K562 (cell line): ENCODE measurements around the gene FGF14. TPM values are rescaled to one million over a fixed set of nuclear protein-coding genes. Genes with fewer than 3 reads are reported as not detected.

ENCODE experiments used
- ATAC-seq: fragments of 200-7000 bp; cut with Tn5 transposase; 3 replicates; pipeline ENCODE4 v1.9.1; 2020; ENCODE audit warnings: moderate library complexity
- BruUV-seq: library from RNA; stranded (reverse); fragments of 400-500 nt; replicated peaks from 2 replicates; lab custom pipeline; 2021; lab: Mats Ljungman, UMichigan
- CTCF ChIA-PET: fragments of 300-600 bp; formaldehyde crosslinking; extraction: SDS; loops from one replicate; lab custom pipeline; 2021; ENCODE audit warnings: low intra/inter-chr PET ratio; lab: Yijun Ruan, JAX
- POLR2A ChIA-PET: fragments of 300-600, 350-650 bp; sonication (Branson Sonifier 250); formaldehyde crosslinking; extraction: SDS; loops from one replicate; lab custom pipeline; 2021; ENCODE audit warnings: antibody characterized with exemption, inconsistent platforms; lab: Yijun Ruan, JAX
- DNase-seq, 4 experiments: peaks; one replicate each; pipeline versions ENCODE4 v3.0.0 to v3.0.0-alpha.2; 2011 to 2018; ENCODE audit warnings: low spot score in 3 of 4, mixed read lengths in 3 of 4; ENCODE audit errors: extremely low read depth in 1 of 4
- FAIRE-seq: peaks from 2 replicates; lab custom pipeline; 2011; peaks lifted over from hg19 to GRCh38; lab: Jason Lieb, UNC
- H2AFZ ChIP-seq: 2 replicates; pipeline ENCODE4 v1.6.0; 2011; ENCODE audit warnings: low read depth, low read length, control low read depth, inconsistent platforms
- H3K27ac ChIP-seq: fragments of 200-600 bp; 3 replicates; pipeline ENCODE4 v1.8.0; 2011; ENCODE audit warnings: low read depth, mild to moderate bottlenecking, control low read depth, inconsistent platforms, low read length, moderate library complexity, mixed read lengths; ENCODE audit errors: extremely low read depth
- H3K27me3 ChIP-seq, 2 experiments: fragments of 300-600 bp in 1 of 2; 2 replicates in 1 of 2; 3 replicates in 1 of 2; pipeline versions ENCODE4 v1.6.0 to v1.8.0; 2011; ENCODE audit warnings: inconsistent platforms in 2 of 2, low read length in 2 of 2, mild to moderate bottlenecking in 1 of 2, mixed read lengths in 1 of 2, moderate library complexity in 1 of 2; ENCODE audit not compliant: control insufficient read depth in 2 of 2, insufficient read depth in 2 of 2
- H3K36me3 ChIP-seq: fragments of 300-600 bp; 3 replicates; pipeline ENCODE4 v1.8.0; 2011; ENCODE audit warnings: mild to moderate bottlenecking, low read length, inconsistent platforms; ENCODE audit not compliant: control insufficient read depth, insufficient read depth
- H3K4me1 ChIP-seq, 2 experiments: fragments of 200-600 bp in 1 of 2; replicated peaks in 1 of 2; 2 replicates in 1 of 2; 3 replicates in 1 of 2; pipeline versions ENCODE4 v1.5.1 to v1.8.0; 2011; ENCODE audit warnings: inconsistent platforms in 2 of 2, low read length in 2 of 2, mild to moderate bottlenecking in 1 of 2, mixed read lengths in 1 of 2, moderate library complexity in 1 of 2; ENCODE audit not compliant: control insufficient read depth in 2 of 2, insufficient read depth in 2 of 2
- H3K4me2 ChIP-seq: 2 replicates; pipeline ENCODE4 v1.6.1; 2011; ENCODE audit warnings: low read length, control low read depth, inconsistent platforms, mixed read lengths; ENCODE audit not compliant: insufficient read depth
- H3K4me3 ChIP-seq: fragments of 200-600 bp; sonication (generic), shearing (Covaris generic); 2 replicates; pipeline ENCODE4 v1.5.1; 2016; ENCODE audit warnings: control low read depth, inconsistent platforms
- H3K79me2 ChIP-seq: fragments of 200-600 bp; 3 replicates; pipeline ENCODE4 v1.8.0; 2011; ENCODE audit warnings: low read length, inconsistent platforms; ENCODE audit not compliant: control insufficient read depth, insufficient read depth
- H3K9ac ChIP-seq, 2 experiments: 2 replicates each; pipeline versions ENCODE4 v1.6.0 to v1.6.1; 2011; ENCODE audit warnings: low read depth in 2 of 2, low read length in 2 of 2, control low read depth in 1 of 2, inconsistent platforms in 1 of 2, mild to moderate bottlenecking in 1 of 2, mixed read lengths in 1 of 2; ENCODE audit not compliant: insufficient read depth in 1 of 2
- H3K9me1 ChIP-seq: one replicate; pipeline ENCODE4 v1.6.0; 2011; ENCODE audit warnings: inconsistent platforms, mild to moderate bottlenecking, low read length, moderate library complexity; ENCODE audit not compliant: control insufficient read depth, insufficient read depth
- H3K9me3 ChIP-seq: replicated peaks from 2 replicates; pipeline ENCODE4 v1.5.1; 2011; ENCODE audit warnings: low read depth, low read length, inconsistent platforms; ENCODE audit not compliant: control insufficient read depth, insufficient read depth
- H4K20me1 ChIP-seq: replicated peaks from 2 replicates; pipeline ENCODE4 v1.6.1; 2011; ENCODE audit warnings: low read length, inconsistent platforms, mixed read lengths; ENCODE audit not compliant: control insufficient read depth, insufficient read depth
- BRF1 ChIP-seq: IDR thresholded peaks from 3 replicates; pipeline ENCODE4 v1.6.1; 2011; ENCODE audit warnings: borderline replicate concordance, mild to moderate bottlenecking; ENCODE audit not compliant: insufficient read length; ENCODE audit errors: extremely low read depth
- DPF2 ChIP-seq: fragments of 450-650 bp; IDR thresholded peaks from 2 replicates; pipeline ENCODE4 v1.6.1; 2016
- GABPB1 ChIP-seq: sonication (generic); formaldehyde crosslinking; IDR thresholded peaks from 2 replicates; pipeline ENCODE4 v1.8.0; 2022; ENCODE audit warnings: mild to moderate bottlenecking, missing genetic modification reagents
- POLR3G ChIP-seq: IDR thresholded peaks from 2 replicates; pipeline ENCODE4 v1.6.1; 2011; ENCODE audit not compliant: insufficient read length, insufficient replicate concordance; ENCODE audit errors: extremely low read depth
- SLC30A9 ChIP-seq: fragments of 250-450 bp; sonication (Bioruptor Pico); IDR thresholded peaks from 2 replicates; pipeline ENCODE4 v1.8.0; 2022; ENCODE audit warnings: mild to moderate bottlenecking, moderate library complexity
- SP1 ChIP-seq: sonication (generic); formaldehyde crosslinking; IDR thresholded peaks from 2 replicates; pipeline ENCODE4 v1.8.1; 2022; ENCODE audit warnings: mild to moderate bottlenecking, missing genetic modification reagents
- SREBF2 ChIP-seq: sonication (generic); formaldehyde crosslinking; IDR thresholded peaks from 2 replicates; pipeline ENCODE4 v1.4.0; 2020; ENCODE audit warnings: mild to moderate bottlenecking, missing genetic modification reagents
- WHSC1 ChIP-seq: IDR thresholded peaks from one replicate; pipeline ENCODE4 v1.6.1; 2012; ENCODE audit warnings: low read length, control low read depth, inconsistent platforms
- YY1 ChIP-seq, 3 experiments: IDR thresholded peaks; 2 replicates each; pipeline ENCODE4 v1.6.1; 2011; ENCODE audit warnings: low read length in 2 of 3, mild to moderate bottlenecking in 2 of 3, moderate library complexity in 2 of 3, borderline replicate concordance in 1 of 3, control low read depth in 1 of 3, low read depth in 1 of 3; ENCODE audit not compliant: insufficient read depth in 3 of 3, insufficient replicate concordance in 2 of 3, control insufficient read depth in 1 of 3, insufficient read length in 1 of 3; ENCODE audit errors: extremely low read depth in 1 of 3
- ZEB2 ChIP-seq: fragments of 450-650 bp; IDR thresholded peaks from 2 replicates; pipeline ENCODE4 v1.6.1; 2016
- ZNF146 ChIP-seq: IDR thresholded peaks from one replicate; pipeline ENCODE4 v1.6.1; 2018; ENCODE audit warnings: missing compliant biosample characterization; ENCODE audit not compliant: unreplicated experiment
- ZNF445 ChIP-seq: fragments of 250-450 bp; sonication (Bioruptor Pico); IDR thresholded peaks from 2 replicates; pipeline ENCODE4 v1.4.0; 2020; ENCODE audit warnings: low read depth, mild to moderate bottlenecking, moderate library complexity
- WGBS: fragments of 100-300 bp; shearing (Covaris generic); methylation state at CpG from one replicate; pipeline ENCODE4 v1.1.6; 2016; ENCODE audit warnings: low coverage, mixed read lengths; ENCODE audit not compliant: insufficient coverage; ENCODE audit errors: missing lambda C conversion rate; 5-methylcytosine and 5-hydroxymethylcytosine counted together
- in situ Hi-C: fragments of 300-500 bp; cut with MboI; formaldehyde crosslinking; loops from 4 replicates; pipeline ENCODE4 v1.15.0; 2018; ENCODE audit warnings: inconsistent platforms, mixed read lengths
- intact Hi-C: fragments of 100-400 bp; cut with micrococcal nuclease; formaldehyde crosslinking; loops from 2 replicates; pipeline ENCODE4 v1.14.2; 2022
- polyA plus RNA-seq, 8 experiments: library from polyadenylated mRNA; depleted of rRNA in 4 of 8; stranded (reverse) in 5 of 8; unstranded in 3 of 8; fragments of >200 nt; fragmentation: Nextera tagmentation in 2 of 8; fragmentation: Illumina TruSeq in 1 of 8; extraction: Ambion mirVana in 2 of 8; extraction: Trizol in 1 of 8; gene quantifications; 2 replicates each; pipeline versions ENCODE4 v1.2.1 to v1.2.3, GENCODE V29; 2011 to 2014; ENCODE audit warnings: inconsistent platforms in 1 of 8, missing spikeins in 1 of 8
- total RNA-seq, 7 experiments: library from RNA; depleted of rRNA in 6 of 7; stranded (reverse); fragments of >200 nt in 6 of 7; fragmentation: Illumina TruSeq in 2 of 7; extraction: Trizol in 2 of 7; gene quantifications; 2 replicates each; pipeline versions ENCODE4 v1.2.1 to v1.2.3, GENCODE V29; 2011 to 2021; ENCODE audit warnings: low replicate concordance in 1 of 7
- TF ChIP-seq, protein P1 (sequence below): IDR thresholded peaks from 3 replicates; pipeline ENCODE4 v1.6.1; 2011; ENCODE audit warnings: borderline replicate concordance, mild to moderate bottlenecking; ENCODE audit not compliant: insufficient read length, insufficient read depth
- TF ChIP-seq, protein P2 (sequence below): fragments of 450-650 bp; conservative IDR thresholded peaks from 2 replicates; pipeline ENCODE4 v1.6.1; 2016; ENCODE audit warnings: missing genetic modification characterization, low read depth, mild to moderate bottlenecking, missing compliant biosample characterization, moderate library complexity
- TF ChIP-seq, protein P3 (sequence below), 3 experiments: fragments of 200-800 bp in 1 of 3; sonication (Bioruptor generic) in 1 of 3; sonication (generic) in 1 of 3; formaldehyde crosslinking in 1 of 3; IDR thresholded peaks; 2 replicates each; pipeline versions ENCODE4 v1.6.1 to v1.8.0; 2016 to 2022; ENCODE audit warnings: mild to moderate bottlenecking in 2 of 3, missing compliant biosample characterization in 2 of 3, missing genetic modification characterization in 2 of 3, missing genetic modification reagents in 1 of 3
- TF ChIP-seq, protein P4 (sequence below): fragments of 450-650 bp; IDR thresholded peaks from 2 replicates; pipeline ENCODE4 v1.6.1; 2018; ENCODE audit warnings: mild to moderate bottlenecking, low read depth; ENCODE audit not compliant: partially characterized antibody

The FGF14 gene
- total and polyA plus RNA-seq, 9 of the 15 experiments (the other 6 are each of a cell fraction or from before 2014, with no cell fraction given), result not detected

DNA sequence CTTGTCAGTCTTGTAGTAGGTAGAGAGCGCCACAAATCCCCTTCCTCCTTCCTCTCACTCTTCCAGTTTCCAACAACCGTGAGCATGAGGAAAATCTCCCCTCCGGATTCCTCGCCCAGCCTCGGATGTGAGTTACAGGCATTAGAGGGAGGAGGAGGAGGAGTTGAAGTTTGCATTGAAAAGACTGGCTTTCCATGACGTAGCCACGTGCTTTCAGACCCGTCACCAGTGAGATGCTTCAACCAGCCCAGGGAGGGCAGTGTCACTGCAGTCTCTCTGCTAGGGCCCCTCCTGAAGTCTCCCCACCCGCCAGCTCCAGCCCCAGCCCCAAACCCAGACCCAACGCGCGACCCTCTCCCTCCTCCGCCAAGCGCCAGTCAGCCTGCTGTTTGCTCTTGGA is 442 bp upstream of the FGF14 start (continued):
- no peak for TF ChIP-seq ZNF146 (CRISPR knock-in tag)
- TF ChIP-seq, all 486 proteins: peak for 0

DNA sequence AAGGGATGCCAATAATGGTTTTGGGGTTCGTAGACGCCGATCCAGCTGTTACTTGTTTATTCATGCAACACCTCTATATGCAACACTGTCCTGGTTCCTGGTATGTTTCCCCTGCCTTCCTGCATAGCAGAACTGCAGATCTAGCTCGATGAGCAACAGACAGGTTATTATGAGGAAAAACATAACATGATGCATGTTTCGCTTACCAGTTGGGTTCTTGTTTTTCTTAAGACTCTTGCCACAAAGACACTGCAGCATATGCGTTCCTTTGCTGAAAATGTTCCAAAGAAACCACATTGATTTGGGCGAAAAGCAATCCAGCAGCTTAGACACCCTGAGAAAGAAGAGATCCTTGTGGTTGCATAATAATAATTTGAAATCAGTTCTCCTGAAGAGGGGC is 583 bp downstream of the FGF14 start:
- ChIA-PET POLR2A (no interaction called here), CTCF (no interaction called here)
- H3K36me3 ChIP-seq, result no peaks in the 10 kb centered on the region
- peaks cover 0 to 6% of the 10 kb centered on the region in 2 experiments; a peak in 1 of 5 replicates for H3K27me3 ChIP-seq
- no peak for FAIRE-seq
- in situ Hi-C loops (no loop called here), intact Hi-C loops (no loop called here)
- under 1% methylated on average over 7 of the region's 7 CpGs for WGBS
- no TSS peak for BruUV-seq
- H4K20me1 ChIP-seq, result no peaks in the 10 kb centered on the region
- no peak for ATAC-seq
- H3K4me3 ChIP-seq, result no peak overlapping the region
- peaks cover 0 to 7% of the 10 kb centered on the region in 2 experiments; a peak in 2 of 5 replicates for H3K4me1 ChIP-seq
- H3K27ac ChIP-seq, result no peak overlapping the region
- no peak overlapping the region for H2AFZ ChIP-seq
- no peaks in the 10 kb centered on the region for H3K9me3 ChIP-seq
- TF ChIP-seq GABPB1 (CRISPR knock-in tag) (no peak), WHSC1 (no peak), ZNF445 (CRISPR knock-in tag) (no peak), SP1 (CRISPR knock-in tag) (no peak), POLR3G (no peak), SLC30A9 (CRISPR knock-in tag) (no peak), DPF2 (no peak), BRF1 (no peak), SREBF2 (no peak), ZEB2 (no peak), YY1 (IDR thresholded peaks at IDR 0.05; ENCODE audit: borderline replicate concordance in 1 of 3, control insufficient read depth in 1 of 3, extremely low read depth in 1 of 3, insufficient read depth in 3 of 3, insufficient read length in 1 of 3, insufficient replicate concordance in 2 of 3, low read depth in 1 of 3, low read length in 2 of 3) (no peak)
- TF ChIP-seq, protein P1, sequence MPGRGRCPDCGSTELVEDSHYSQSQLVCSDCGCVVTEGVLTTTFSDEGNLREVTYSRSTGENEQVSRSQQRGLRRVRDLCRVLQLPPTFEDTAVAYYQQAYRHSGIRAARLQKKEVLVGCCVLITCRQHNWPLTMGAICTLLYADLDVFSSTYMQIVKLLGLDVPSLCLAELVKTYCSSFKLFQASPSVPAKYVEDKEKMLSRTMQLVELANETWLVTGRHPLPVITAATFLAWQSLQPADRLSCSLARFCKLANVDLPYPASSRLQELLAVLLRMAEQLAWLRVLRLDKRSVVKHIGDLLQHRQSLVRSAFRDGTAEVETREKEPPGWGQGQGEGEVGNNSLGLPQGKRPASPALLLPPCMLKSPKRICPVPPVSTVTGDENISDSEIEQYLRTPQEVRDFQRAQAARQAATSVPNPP, result no peak
- TF ChIP-seq, protein P2, sequence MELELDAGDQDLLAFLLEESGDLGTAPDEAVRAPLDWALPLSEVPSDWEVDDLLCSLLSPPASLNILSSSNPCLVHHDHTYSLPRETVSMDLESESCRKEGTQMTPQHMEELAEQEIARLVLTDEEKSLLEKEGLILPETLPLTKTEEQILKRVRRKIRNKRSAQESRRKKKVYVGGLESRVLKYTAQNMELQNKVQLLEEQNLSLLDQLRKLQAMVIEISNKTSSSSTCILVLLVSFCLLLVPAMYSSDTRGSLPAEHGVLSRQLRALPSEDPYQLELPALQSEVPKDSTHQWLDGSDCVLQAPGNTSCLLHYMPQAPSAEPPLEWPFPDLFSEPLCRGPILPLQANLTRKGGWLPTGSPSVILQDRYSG (tag), result no peak
- TF ChIP-seq, protein P3, sequence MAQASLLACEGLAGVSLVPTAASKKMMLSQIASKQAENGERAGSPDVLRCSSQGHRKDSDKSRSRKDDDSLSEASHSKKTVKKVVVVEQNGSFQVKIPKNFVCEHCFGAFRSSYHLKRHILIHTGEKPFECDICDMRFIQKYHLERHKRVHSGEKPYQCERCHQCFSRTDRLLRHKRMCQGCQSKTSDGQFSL (CRISPR knock-in tag; IDR thresholded peaks at IDR 0.05), result no peak
- TF ChIP-seq, protein P3 (tag; IDR thresholded peaks at IDR 0.05), result no peak
- TF ChIP-seq, protein P4, sequence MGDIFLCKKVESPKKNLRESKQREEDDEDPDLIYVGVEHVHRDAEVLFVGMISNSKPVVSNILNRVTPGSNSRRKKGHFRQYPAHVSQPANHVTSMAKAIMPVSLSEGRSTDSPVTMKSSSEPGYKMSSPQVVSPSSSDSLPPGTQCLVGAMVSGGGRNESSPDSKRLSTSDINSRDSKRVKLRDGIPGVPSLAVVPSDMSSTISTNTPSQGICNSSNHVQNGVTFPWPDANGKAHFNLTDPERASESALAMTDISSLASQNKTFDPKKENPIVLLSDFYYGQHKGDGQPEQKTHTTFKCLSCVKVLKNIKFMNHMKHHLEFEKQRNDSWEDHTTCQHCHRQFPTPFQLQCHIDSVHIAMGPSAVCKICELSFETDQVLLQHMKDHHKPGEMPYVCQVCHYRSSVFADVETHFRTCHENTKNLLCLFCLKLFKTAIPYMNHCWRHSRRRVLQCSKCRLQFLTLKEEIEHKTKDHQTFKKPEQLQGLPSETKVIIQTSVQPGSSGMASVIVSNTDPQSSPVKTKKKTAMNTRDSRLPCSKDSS, result no peak
- no peak overlapping the region for H3K4me2 ChIP-seq
- H3K9ac ChIP-seq, result no peak overlapping the region
- no peaks in the 10 kb centered on the region for H3K79me2 ChIP-seq
- H3K9me1 ChIP-seq, result no peaks in the 10 kb centered on the region
- DNase-seq, result no peak
